Suppressor macrophage treated with lipopolysaccharide for 1 hour (primary cell): ENCODE data around the gene BMERB1.
"Not testable (repeated sequence)": the region's sequence is repeated elsewhere in the genome, so short reads cannot be mapped to it uniquely, and the experiment has no call there.

Source experiments
- DNase-seq, 3 donors: peaks; one replicate each; pipeline ENCODE4 v3.0.0-alpha.2; 2020 to 2022

BMERB1 gene

DNA sequence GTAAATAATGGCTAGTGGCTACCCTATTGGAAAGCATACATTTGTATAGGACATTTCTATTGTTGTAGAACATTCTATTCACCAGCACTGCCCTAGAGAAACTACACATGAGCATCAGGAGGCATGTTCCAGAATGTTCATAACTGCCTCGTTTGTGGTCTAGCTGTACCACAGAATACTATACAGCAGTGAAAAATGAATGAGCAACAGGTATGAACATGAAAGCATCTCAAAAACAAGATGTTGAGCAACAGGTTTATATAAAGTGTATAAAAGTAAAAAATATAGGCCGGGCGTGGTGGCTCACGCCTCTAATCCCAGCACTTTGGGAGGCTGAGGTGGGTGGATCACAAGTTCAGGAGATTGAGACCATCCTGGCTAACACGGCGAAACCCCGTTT, 91.7 kb downstream of the BMERB1 start:
- no peak for DNase-seq

DNA sequence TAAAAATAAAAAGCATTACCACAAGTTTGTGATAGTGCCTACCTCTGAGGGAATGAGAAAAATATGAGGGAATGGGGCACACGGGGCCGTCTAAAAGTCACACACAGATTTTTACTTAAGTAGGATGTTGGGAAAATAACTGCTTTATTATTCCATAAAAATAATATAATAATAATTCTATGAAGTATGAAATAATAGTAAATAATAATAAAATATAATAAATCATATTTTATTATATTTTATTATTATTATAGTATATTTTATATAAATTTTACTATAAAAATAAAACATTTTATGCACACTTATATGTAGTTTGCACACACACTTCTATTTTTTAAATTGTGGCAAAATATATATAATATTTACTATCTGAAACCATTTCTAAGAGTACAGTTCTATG, 92.3 kb downstream of the BMERB1 start:
- DNase-seq: no peak

DNA sequence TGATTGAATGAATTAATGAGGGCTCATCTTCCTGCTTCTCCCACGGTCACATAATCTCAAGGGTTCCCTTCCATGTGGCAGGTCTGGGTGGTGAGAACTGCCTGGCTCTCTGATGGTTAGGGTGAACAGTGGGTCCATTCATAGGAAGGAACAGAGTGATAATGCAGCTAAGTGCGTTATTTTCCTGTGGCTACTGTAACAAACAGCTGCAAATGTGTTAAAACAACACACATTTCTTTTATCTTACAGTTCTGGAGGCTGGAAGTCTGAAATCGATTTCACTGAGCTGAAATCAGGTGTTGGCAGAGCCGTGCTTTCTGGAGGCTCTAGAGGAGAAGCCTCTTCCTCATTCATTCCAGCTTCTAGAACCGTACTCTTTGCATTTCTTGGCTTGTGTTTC, 95.3 kb downstream of the BMERB1 start:
- no peak for DNase-seq

DNA sequence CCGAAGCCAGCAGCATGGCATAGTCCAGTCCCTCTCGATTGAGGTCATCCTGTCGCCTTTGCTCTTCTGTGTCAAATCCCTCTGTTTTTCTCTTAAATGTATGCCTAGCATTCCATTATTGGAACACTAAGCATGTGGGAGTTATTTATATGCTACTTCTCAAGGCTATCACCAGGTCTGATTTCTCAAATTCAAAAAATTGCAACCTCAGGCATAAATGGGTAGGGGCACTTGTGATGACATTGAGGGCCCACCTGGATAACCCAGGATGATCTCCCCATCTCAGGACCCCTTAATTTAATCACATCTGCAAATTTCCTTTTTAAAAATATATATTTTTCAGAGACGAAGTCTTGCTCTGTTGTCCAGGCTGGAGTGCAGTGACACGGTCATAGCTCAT, 95.7 kb downstream of the BMERB1 start:
- no peak for DNase-seq

DNA sequence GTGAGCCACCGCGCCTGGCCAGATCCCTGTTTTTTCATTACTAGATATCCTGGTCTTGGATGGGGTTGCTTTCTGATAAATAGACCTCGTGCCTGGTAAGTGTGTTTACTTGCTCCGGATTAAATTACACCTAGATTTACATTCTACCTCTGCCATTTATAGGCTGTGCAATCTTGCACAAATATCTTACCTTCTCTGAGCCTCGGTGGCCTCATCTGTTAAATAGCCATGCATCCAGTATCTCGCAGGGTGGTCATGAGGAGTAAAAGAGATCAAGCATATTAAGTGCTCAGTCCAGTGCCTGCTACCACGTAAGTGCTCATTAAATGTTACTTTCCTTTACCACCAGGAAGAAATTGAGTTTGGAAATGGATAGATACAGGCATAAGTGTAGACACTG, 98.4 kb downstream of the BMERB1 start:
- no peak for DNase-seq

DNA sequence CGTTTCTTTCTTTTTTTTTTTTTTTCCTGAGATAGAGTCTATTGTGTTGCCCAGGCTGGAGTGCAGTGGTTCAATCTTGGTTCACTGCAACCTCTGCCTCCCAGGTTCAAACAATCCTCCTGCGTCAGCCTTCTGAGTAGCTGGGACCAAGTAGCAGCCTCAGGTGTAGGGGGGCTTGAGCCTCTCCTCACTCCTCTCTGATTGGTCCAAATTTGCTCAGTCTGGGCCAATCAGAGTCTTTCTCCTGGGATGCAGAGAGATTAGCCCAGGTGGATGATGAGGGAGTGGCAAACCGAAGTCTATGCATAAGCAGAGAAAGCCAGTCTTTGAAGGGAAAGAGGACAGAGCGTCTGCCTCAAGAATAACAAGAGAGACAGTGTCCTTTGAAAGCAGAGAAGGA, 99.0 kb downstream of the BMERB1 start:
- DNase-seq: no peak

DNA sequence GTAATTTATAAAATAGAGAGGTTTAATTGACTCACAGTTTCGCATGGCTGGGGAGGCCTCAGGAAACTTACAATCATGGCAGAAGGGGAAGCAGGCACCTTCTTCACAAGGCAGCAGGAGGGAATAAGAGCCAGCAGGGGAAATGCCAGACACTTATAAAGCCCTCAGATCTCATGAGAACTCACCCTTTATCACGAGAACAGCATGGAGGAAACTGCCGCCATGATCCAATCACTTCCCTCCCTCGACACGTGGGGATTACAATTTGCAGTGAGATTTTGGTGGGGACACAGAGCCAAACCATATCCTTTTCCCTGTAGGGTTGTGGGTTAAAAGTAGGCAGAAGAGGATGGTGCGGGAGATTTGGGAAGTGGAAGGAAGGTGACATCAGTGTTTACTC, 101.4 kb downstream of the BMERB1 start:
- DNase-seq: no peak

DNA sequence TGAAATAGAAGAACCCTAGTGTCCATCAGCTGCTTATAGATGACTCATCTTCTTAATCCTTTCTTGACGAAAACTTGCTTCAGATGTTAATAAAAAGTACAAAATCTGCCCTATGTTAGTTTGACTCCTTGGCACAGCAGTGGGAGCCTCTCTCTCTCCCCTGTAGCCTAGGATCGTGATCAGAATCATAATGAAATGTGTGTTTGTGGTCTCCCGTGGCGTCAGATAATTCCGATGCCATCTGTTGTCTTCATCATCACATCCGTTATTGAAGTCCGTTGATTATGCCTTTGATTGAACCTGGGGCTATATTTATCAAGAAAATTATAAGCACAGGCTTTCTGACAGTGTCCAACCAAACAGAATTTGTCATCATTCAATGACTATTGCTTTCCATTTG, 102.5 kb downstream of the BMERB1 start:
- DNase-seq: no peak

DNA sequence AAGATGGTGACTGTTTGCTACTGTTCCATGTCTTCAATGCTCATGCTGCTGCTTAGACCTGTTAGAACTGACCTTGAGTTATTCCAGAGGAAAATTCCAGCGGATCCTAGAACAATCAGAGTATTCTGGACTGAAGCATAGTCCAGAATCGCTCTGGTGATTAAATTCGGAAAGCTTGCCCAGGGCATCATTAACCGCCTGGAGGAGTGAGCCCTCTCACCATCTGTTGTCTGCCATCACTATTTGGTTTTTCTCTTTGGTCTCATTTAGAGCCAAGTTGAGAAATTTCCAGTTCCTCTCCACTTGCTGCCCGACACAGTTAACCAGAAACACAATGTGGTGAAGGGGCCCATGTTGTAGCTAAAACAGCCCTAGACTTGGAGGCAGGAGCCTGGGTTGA, 104.1 kb downstream of the BMERB1 start:
- no peak for DNase-seq

DNA sequence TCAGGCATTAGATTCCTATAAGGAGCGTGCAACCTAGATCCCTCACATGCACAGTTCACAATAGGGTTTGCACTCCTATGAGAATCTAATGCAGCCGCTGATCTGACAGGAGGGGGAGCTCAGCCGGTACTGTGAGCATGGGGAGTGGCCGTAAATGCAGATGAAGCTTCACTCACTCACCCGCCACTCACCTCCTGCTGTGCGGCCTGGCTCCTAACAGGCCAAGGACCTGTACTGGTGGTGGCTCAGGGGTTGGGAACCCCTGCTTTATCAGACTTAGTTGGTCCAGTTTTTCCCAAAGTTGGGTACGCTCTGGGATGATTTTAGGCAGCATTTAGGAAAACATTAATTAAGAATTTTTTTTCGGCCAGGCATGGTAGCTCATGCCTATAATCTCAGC, 104.8 kb downstream of the BMERB1 start:
- no peak for DNase-seq

DNA sequence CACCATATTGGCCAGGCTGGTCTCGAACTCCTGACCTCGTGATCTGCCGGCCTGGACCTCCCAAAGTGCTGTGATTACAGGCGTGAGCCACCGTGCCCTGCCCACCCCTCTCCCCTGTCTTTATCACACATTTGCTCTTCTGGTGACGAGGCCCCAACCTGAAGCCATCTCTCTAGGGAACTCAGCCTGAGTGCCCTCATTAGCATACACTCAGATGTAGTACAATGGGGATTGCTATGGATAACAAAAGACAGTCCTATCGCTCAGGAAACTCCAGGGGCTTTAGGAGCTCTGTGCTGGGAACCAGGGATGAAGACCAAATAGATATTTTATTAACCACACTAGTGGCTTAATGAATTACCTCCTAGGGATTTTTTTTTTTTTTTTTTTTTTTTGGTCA, 107.9 kb downstream of the BMERB1 start:
- DNase-seq: no peak

DNA sequence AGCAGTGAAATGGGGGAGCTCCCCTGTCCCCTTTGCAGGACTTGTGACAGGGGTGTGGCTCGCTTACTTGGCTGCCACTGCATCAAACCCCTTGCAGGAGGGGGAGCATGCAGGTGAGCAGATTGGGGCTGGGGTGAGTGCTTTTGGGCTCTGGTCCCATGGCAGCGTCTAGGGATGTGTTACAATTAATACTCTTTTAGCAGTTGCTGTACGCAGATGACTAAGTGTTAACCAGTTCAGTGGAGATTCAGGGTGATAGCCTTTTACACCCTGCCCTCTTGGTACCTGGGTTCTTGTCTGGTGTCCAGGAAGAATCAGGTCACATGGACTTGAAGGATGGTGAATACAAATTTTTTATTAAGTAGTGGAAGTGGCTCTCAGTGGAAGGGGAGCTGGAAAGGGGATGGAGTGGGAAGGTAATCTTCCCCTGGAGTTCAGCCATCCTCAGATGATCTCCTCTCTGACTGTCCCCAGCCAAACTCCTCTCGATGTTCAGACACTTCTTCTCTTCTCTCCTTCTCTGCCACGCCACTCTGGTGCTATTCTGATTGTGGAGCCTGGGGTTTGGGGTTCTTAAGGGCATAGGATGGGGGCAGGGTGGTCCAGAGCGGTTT, 108.5 kb downstream of the BMERB1 start:
- DNase-seq: no peak

DNA sequence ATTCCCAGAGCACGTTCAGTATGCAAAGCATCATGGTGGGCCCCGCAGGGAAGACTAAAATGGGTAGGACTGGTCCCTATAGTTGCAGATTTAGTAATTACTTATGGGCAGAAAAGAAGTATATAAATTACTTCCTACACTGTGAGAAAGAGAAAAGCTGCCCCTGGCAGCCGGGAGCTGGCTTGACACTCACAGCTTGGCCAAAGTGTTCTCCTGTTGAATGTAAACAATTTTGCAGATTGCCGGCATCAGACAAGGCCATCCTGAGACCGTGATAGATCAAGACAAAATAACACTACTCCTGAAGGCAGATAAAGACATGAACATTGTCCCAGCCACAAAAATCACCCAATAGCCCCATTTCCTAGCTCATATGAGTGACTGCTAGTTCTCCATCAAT, 110.0 kb downstream of the BMERB1 start:
- DNase-seq: no peak

DNA sequence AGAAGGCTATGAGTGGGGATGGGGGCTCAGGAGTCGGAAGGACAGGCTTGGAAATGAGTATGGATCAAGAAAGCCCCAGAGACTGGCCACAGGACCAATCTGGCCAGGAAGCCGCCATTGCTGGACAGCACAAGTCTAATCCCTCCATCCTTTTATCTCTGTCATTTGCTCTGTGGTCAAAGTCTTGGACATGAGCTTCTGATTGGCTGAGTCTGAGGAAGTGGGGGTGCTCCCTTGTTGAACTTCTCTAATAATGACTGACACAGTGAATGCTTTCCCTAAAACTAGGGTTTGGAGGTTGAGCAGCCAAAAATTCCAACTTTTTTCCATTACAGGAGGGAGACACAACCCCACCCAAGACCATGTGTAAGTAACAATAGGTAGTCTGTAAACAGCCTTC, 111.2 kb downstream of the BMERB1 start:
- no peak for DNase-seq

DNA sequence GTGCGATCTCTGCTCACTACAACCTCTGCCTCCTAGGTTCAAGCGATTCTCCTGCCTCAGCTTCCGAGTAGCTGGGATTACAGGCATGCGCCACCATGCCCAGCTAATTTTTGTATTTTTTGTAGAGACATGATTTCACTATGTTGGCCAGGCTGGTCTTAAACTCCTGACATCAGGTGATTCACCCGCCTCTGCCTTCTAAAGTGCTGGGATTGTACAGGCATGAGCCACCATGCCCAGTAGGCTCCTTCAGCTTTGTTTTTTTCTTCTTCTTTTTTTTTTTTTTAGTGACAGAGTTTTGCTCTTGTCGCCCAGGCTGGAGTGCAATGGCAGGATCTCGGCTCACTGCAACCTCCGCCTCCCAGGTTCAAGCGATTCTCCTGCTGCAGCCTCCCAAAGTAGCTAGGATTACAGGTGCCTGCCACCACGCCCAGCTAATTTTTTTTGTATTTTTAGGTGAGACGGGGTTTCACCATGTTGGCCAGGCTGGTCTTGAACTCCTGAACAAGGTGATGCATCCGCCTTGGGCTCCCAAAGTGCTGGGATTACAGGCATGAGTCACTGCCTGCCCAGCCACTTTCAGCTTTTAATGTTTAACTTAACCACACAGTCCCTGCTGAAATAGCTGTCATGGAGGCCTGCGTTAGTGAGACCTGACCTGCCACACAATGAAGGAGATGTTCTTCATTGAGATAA, 112.8 kb downstream of the BMERB1 start:
- not testable (repeated sequence) for DNase-seq

DNA sequence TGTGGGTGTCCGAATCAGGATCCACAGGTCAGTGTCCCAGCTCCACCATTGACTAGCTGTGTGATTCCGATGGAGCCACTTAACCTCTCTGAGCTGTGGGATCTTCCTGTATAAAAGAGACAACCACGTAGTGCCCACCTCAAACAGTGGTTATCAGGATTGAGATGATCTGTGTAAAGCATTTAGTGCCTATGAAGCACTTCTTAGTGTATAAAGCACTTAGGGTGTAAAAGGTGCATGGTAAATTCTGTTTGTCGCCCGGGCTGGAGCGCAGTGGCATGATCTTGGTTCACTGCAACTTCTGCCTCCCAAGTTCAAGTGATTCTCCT, 113.3 kb downstream of the BMERB1 start:
- DNase-seq: no peak

DNA sequence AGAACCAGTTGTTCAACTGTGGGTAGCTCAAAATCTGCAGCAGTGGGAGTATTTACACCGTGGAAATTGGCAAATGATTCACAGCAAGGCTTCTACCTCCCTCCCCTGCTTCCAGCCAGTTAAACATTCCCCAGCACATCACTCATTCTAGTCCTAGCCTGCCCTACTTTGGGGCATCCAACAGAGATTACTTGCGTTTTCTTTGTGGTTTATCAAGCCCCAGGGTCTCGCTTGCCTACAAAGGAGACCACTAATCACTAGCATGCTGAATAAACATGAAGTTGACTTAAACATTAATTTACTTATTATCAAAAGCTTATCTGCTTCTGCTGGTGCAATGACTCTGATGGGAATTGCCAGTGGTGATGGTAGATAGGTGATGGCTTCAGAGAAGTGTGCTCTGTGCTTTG, 114.1 kb downstream of the BMERB1 start:
- DNase-seq: no peak

DNA sequence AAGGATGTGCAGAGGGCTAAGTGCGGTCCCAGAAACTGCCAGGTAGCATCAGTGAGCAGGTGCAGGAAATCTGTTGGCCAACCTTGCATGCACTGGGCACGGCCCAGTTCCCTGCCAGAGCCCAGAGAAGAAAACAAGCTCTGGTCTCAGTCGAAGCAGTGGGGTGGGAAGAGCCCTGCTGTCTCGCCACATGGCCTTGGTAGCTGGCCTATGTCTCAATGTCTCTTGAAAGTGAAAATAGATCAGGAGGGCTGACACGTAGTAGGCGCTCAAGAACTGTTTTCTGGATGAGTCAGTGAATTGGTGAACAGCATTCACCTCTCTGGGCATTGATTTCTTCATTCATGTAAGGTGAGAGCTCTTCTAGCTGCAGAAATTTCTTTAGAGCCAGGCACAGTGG, 118.1 kb downstream of the BMERB1 start:
- no peak for DNase-seq

DNA sequence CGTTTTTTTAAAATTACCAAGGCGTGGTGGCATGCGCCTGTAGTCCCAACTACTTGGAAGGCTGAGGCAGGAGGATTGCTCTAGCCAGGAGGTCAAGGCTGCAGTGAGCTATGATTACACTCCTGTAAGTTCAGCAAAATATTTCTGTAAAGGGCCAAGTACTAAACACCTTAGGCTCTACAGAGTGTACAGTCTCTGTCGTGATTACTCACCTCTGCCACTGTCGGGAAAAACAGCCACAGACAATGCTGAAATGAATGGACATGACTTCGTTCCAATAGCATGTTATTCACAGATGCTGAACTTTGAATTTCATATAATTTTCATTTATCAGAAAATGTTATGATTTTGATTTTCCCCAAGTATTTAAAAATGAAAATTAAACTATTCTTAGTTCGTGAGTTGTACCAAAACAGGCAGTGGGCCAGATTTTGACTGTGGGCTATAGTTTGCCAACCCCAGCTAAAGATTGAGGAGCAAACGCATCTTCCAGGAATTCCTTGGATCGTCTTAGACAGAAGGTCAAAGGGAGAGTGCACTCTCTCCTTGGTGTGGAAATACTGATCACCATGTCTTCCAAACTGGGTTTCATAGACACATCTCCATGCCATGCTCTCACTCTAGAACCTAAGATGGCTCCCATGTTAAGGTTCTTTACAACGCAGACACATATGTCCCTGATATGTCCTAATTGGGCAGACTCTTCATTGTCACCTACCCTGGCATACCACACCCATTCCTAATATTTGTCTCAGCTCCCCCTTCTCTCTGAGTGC, 119.1 kb downstream of the BMERB1 start:
- no peak for DNase-seq

DNA sequence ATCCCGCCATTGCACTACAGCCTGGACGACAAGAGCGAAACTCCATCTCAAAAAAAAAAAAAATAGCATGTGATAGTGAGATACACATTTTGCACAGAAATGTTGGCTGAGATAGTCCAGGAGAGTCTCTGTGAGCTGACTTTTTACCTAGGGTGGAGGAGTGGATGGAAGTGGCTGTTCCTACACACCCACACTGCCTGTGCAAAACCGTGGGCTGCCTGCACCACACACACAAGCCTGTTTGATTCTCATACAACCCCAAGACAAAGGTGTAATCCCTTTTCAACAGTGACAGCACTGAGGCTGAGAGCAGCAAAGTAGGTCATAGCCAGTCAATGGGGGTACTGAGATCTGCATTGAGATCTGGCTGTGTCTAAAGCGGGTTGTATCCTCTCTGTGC, 121.7 kb downstream of the BMERB1 start:
- no peak for DNase-seq

DNA sequence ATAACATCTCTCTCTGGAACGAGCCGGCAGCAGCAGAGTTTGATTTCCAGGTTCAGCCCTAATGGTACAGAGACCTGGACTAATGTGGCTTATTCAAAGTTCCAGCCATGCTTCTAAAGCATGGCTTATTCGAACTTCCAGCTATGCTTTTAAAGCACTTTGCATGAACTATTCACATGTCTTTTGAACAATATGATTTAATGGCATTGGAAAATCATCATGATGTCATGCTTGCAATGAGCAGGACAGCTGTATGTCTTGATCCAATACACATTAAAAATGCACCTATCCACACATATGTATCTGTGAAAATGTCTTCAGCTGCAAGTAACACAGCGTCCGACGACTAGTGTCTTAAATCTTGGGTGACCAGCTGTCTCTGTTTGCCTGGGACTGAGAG, 122.9 kb downstream of the BMERB1 start:
- DNase-seq: no peak

DNA sequence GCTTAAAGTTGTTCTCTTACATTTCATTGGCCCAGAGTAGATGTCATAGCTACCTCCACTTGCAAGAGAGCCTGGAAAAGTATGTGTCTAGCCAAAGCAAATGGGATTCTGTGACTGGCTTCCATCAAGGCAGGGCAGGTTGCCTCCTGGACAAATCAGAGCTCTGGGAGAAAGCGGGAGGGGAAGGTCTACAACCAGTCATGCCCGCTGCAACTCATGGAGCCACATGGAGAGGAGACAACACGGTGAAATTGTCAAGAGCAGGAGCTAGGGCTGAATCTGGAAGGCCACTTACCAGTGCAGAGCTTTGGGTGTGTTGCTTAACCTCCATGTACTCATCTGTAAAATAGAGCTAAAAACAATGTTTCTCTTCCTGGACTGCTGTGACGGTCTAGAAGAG, 124.8 kb downstream of the BMERB1 start:
- DNase-seq: no peak

DNA sequence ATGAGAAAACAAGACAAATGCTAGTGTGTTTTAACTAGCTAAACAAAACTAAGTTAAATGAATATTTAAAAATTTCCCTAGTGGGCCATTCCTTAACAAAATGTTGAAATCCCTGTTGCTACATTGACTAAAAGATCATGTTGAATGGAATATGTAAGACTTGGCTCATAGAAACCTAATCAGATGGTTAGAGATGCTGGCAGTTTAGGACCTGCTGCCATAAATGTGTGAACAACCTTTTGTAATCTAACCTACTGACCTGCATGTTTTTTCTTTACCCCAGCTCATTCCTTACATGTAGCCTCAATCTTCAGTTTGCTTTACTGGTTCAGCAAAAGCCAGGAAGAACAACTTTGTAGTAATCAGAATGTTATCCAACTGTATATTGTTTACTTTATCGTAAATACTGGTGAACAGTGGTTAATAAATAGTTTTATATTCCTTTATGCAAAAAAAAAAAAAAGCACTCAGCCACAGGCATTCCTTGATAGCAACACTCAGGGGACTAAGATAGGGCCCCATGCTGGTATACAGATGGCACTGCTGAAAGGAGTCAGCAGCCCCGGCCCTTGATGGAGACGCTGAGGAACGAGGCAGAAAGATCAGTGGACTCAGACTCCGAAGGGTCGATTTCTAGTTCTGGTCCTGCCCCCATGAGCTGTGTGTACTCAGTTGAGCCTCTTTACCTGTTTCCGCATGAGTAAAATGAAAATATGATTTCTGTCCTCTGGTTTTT, 130.4 kb downstream of the BMERB1 start:
- no peak for DNase-seq

DNA sequence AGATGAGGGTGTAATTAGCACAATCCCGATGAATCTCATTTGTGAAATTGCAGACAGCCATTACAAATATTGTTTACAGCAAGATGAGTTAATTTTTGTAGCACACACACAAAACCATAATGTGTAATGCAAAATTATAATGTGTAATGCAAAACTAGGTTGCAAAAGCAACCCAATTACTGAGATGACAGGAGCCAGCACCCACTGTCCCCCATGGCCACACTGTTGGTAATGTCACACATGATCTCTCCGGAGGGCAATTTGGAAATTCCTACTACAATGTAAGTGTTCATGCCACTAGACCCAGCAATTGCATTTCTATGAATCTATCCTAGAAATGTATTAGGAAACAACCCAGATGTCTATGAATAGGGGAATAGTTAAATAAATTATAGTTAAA, 131.7 kb downstream of the BMERB1 start:
- no peak for DNase-seq
